GM23338 (cell line): ENCODE data around the gene EVI5. TPM values are rescaled to one million over a fixed set of nuclear protein-coding genes. Genes with fewer than 3 reads are reported as not detected.

Source experiments
- ATAC-seq: fragments of 200-7000 bp; cut with Tn5 transposase; 3 replicates; pipeline ENCODE4 v1.9.1; 2020
- DNase-seq: peaks from one replicate; pipeline ENCODE4 v3.0.0-alpha.2; 2015; ENCODE audit warnings: low spot score
- H2AFZ ChIP-seq: fragments of 200-600 bp; sonication (generic); 2 replicates; pipeline ENCODE4 v1.8.0; 2016; ENCODE audit warnings: antibody characterized with exemption, mild to moderate bottlenecking, moderate library complexity
- H3F3A ChIP-seq: fragments of 200-600 bp; sonication (generic); replicated peaks from 2 replicates; pipeline ENCODE4 v1.8.0; 2017; ENCODE audit warnings: antibody characterized with exemption, mixed run types, low read depth
- H3K27ac ChIP-seq: fragments of 200-600 bp; sonication (generic); 2 replicates; pipeline ENCODE4 v1.6.1; 2016; ENCODE audit warnings: low read depth
- H3K27me3 ChIP-seq: fragments of 200-600 bp; sonication (generic); 2 replicates; pipeline ENCODE4 v1.8.0; 2016; ENCODE audit warnings: mild to moderate bottlenecking, mixed run types, moderate library complexity; ENCODE audit not compliant: insufficient read depth
- H3K36me3 ChIP-seq: fragments of 200-600 bp; sonication (generic); 2 replicates; pipeline ENCODE4 v1.8.0; 2016; ENCODE audit warnings: mild to moderate bottlenecking; ENCODE audit not compliant: insufficient read depth
- H3K4me1 ChIP-seq: fragments of 200-600 bp; sonication (generic); 2 replicates; pipeline ENCODE4 v1.8.0; 2016; ENCODE audit warnings: mild to moderate bottlenecking, moderate library complexity; ENCODE audit not compliant: insufficient read depth
- H3K4me2 ChIP-seq: fragments of 200-600 bp; sonication (generic); 2 replicates; pipeline ENCODE4 v1.7.1; 2017; ENCODE audit warnings: mixed run types
- H3K4me3 ChIP-seq: fragments of 200-600 bp; sonication (generic); 2 replicates; pipeline ENCODE4 v1.6.1; 2016; ENCODE audit warnings: mixed run types
- H3K79me2 ChIP-seq: fragments of 200-600 bp; sonication (generic); replicated peaks from 2 replicates; pipeline ENCODE4 v1.8.0; 2017; ENCODE audit warnings: mild to moderate bottlenecking; ENCODE audit not compliant: insufficient read depth
- H3K9me2 ChIP-seq: fragments of 200-600 bp; sonication (generic); 2 replicates; pipeline ENCODE4 v1.8.0; 2017; ENCODE audit not compliant: insufficient read depth
- H4K20me1 ChIP-seq: fragments of 200-600 bp; sonication (generic); replicated peaks from 2 replicates; pipeline ENCODE4 v1.8.0; 2017; ENCODE audit warnings: mild to moderate bottlenecking; ENCODE audit not compliant: insufficient read depth
- H3K27ac Mint-ChIP-seq: 2 replicates; pipeline ENCODE4 v1.8.0; 2020; ENCODE audit warnings: inconsistent platforms, mild to moderate bottlenecking, moderate library complexity, mixed read lengths
- H3K27me3 Mint-ChIP-seq: 3 replicates; pipeline ENCODE4 v1.8.0; 2022; ENCODE audit warnings: low read depth, mild to moderate bottlenecking, moderate library complexity, mixed read lengths, inconsistent platforms; ENCODE audit not compliant: insufficient read depth, poor library complexity
- H3K36me3 Mint-ChIP-seq: 3 replicates; pipeline ENCODE4 v1.8.0; 2021; ENCODE audit warnings: low read depth, mild to moderate bottlenecking, inconsistent platforms, moderate library complexity, mixed read lengths
- H3K4me1 Mint-ChIP-seq: 3 replicates; pipeline ENCODE4 v1.8.0; 2020; ENCODE audit warnings: mild to moderate bottlenecking, inconsistent platforms, mixed read lengths
- H3K4me3 Mint-ChIP-seq: 3 replicates; pipeline ENCODE4 v1.8.0; 2021; ENCODE audit warnings: moderate library complexity, mild to moderate bottlenecking, inconsistent platforms, mixed read lengths
- H3K9me3 Mint-ChIP-seq: 3 replicates; pipeline ENCODE4 v1.8.0; 2020; ENCODE audit warnings: moderate library complexity, mild to moderate bottlenecking, inconsistent platforms, mixed read lengths
- CREB1 ChIP-seq: fragments of 250-450 bp; sonication (Bioruptor Pico); IDR thresholded peaks from 2 replicates; pipeline ENCODE4 v1.5.0; 2020; ENCODE audit warnings: low read depth, mild to moderate bottlenecking, moderate library complexity
- CTCF ChIP-seq, 2 experiments: fragments of 200-600 bp in 1 of 2; sonication (generic) in 1 of 2; conservative IDR thresholded peaks; 2 replicates each; pipeline versions ENCODE4 v1.5.1 to v1.6.1; 2016 to 2017; ENCODE audit warnings: antibody characterized with exemption in 2 of 2, low read depth in 2 of 2, mild to moderate bottlenecking in 2 of 2, moderate library complexity in 1 of 2
- ETS1 ChIP-seq: IDR thresholded peaks from 2 replicates; pipeline ENCODE4 v1.6.1; 2016; ENCODE audit warnings: antibody characterized with exemption
- EZH2 ChIP-seq: fragments of 200-600 bp; sonication (generic); IDR thresholded peaks from one replicate; pipeline ENCODE4 v1.8.0; 2017; ENCODE audit warnings: antibody characterized with exemption, mild to moderate bottlenecking, low read depth; ENCODE audit not compliant: unreplicated experiment
- JUNB ChIP-seq: IDR thresholded peaks from one replicate; pipeline ENCODE4 v1.6.1; 2016; ENCODE audit warnings: antibody characterized with exemption; ENCODE audit not compliant: unreplicated experiment
- POLR2AphosphoS5 ChIP-seq: IDR thresholded peaks from 2 replicates; pipeline ENCODE4 v1.6.1; 2016; ENCODE audit warnings: antibody characterized with exemption, low read depth
- REST ChIP-seq: IDR thresholded peaks from one replicate; pipeline ENCODE4 v1.6.1; 2018; ENCODE audit warnings: antibody characterized with exemption; ENCODE audit not compliant: unreplicated experiment
- STAT1 ChIP-seq: IDR thresholded peaks from one replicate; pipeline ENCODE4 v1.6.1; 2016; ENCODE audit warnings: antibody characterized with exemption; ENCODE audit not compliant: unreplicated experiment
- ZNF114 ChIP-seq: fragments of 250-450 bp; sonication (Bioruptor Pico); IDR thresholded peaks from 2 replicates; pipeline ENCODE4 v1.5.0; 2020; ENCODE audit warnings: mild to moderate bottlenecking, moderate library complexity
- ZNF331 ChIP-seq: fragments of 250-450 bp; sonication (Bioruptor Pico); IDR thresholded peaks from 2 replicates; pipeline ENCODE4 v1.5.0; 2020; ENCODE audit warnings: low read depth, mild to moderate bottlenecking, moderate library complexity
- ZNF462 ChIP-seq: fragments of 250-450 bp; sonication (Bioruptor Pico); IDR thresholded peaks from 2 replicates; pipeline ENCODE4 v1.5.0; 2020; ENCODE audit warnings: mild to moderate bottlenecking, moderate library complexity
- polyA plus RNA-seq: library from polyadenylated mRNA; unstranded; fragments of >200 nt; fragmentation: Nextera tagmentation; extraction: Ambion mirVana; gene quantifications from 2 replicates; pipeline ENCODE4 v1.2.1, GENCODE V29; 2016
- total RNA-seq: library from RNA; depleted of rRNA; stranded (reverse); fragments of >200 nt; shearing (Covaris generic); gene quantifications from 2 replicates; pipeline ENCODE4 v1.2.3, GENCODE V29; 2014

Gene EVI5
- total and polyA plus RNA-seq, 2 experiments from 2014 or later: 15.6 to 24.8 TPM

GRCh38 chr1:92755541-92756461 is 29.1 kb downstream of the EVI5 start:
- Histone ChIP-seq H3K9me2 (no peaks in the 10 kb centered on the region), H3K4me3 (no peak overlapping the region), H3K27me3 (no peaks in the 10 kb centered on the region), H3K36me3 (no peaks in the 10 kb centered on the region), H3K79me2 (peaks cover 13% of the 10 kb centered on the region; the same call in 1 of the 2 replicates), H3K4me2 (no peak overlapping the region), H3F3A (no peaks in the 10 kb centered on the region), H3K27ac (no peak overlapping the region), H2AFZ (no peak overlapping the region), H4K20me1 (peaks cover 8% of the 10 kb centered on the region; the same call in 1 of the 2 replicates), H3K4me1 (no peaks in the 10 kb centered on the region)
- no peaks in the 10 kb centered on the region; the same call in 2 of the 3 replicates for H3K36me3 Mint-ChIP-seq
- H3K9me3 Mint-ChIP-seq: no peaks in the 10 kb centered on the region
- DNase-seq (no peak), ATAC-seq (no peak)
- H3K27ac Mint-ChIP-seq: no peak overlapping the region
- H3K4me1 Mint-ChIP-seq: no peaks in the 10 kb centered on the region
- no peak overlapping the region for H3K4me3 Mint-ChIP-seq
- H3K27me3 Mint-ChIP-seq: no peaks in the 10 kb centered on the region
- TF ChIP-seq ZNF114 (CRISPR knock-in tag) (no peak), JUNB (no peak), CTCF (conservative IDR thresholded peaks at IDR 0.05; ENCODE audit: low read depth in 2 of 2) (no peak), ETS1 (no peak), EZH2 (no peak), ZNF462 (no peak), POLR2AphosphoS5 (no peak), REST (no peak), CREB1 (CRISPR knock-in tag) (no peak), STAT1 (no peak), ZNF331 (CRISPR knock-in tag) (no peak)
